Endodermal cell (in vitro differentiated cells): Measurements from ENCODE around the gene FAM78A. TPM values are rescaled to one million over a fixed set of nuclear protein-coding genes. Genes with fewer than 3 reads are reported as not detected.

Experiments used
- DNase-seq: peaks from one replicate; pipeline ENCODE4 v3.0.0-alpha.2; 2017
- H3K27ac ChIP-seq: 2 replicates; pipeline ENCODE4 v1.5.1; 2013; ENCODE audit warnings: mild to moderate bottlenecking, low read depth, low read length, moderate library complexity
- H3K27me3 ChIP-seq: 2 replicates; pipeline ENCODE4 v1.6.1; 2013; ENCODE audit warnings: mild to moderate bottlenecking, low read length, moderate library complexity; ENCODE audit not compliant: insufficient read depth, control insufficient read depth, poor library complexity, severe bottlenecking
- H3K36me3 ChIP-seq: 2 replicates; pipeline ENCODE4 v1.7.0; 2013; ENCODE audit warnings: mild to moderate bottlenecking, low read length, moderate library complexity; ENCODE audit not compliant: control insufficient read depth, insufficient read depth
- H3K4me1 ChIP-seq: one replicate; pipeline ENCODE4 v1.7.0; 2013; ENCODE audit warnings: low read length; ENCODE audit not compliant: control insufficient read depth, insufficient read depth
- H3K4me3 ChIP-seq: 2 replicates; pipeline ENCODE4 v1.5.1; 2013; ENCODE audit warnings: mild to moderate bottlenecking, low read length, moderate library complexity
- H3K9ac ChIP-seq: 2 replicates; pipeline ENCODE4 v1.6.1; 2013; ENCODE audit warnings: mild to moderate bottlenecking, low read length, moderate library complexity; ENCODE audit not compliant: poor library complexity, severe bottlenecking; ENCODE audit errors: extremely low read depth
- H3K9me3 ChIP-seq: 2 replicates; pipeline ENCODE4 v1.6.1; 2013; ENCODE audit warnings: mild to moderate bottlenecking, low read length, moderate library complexity; ENCODE audit not compliant: control insufficient read depth
- H3K27ac Mint-ChIP-seq: 2 replicates; pipeline ENCODE4 v1.8.0; 2020; ENCODE audit warnings: mixed read lengths
- H3K27me3 Mint-ChIP-seq: 2 replicates; pipeline ENCODE4 v1.8.0; 2021; ENCODE audit warnings: mild to moderate bottlenecking, mixed read lengths; ENCODE audit not compliant: insufficient read depth
- H3K36me3 Mint-ChIP-seq: 2 replicates; pipeline ENCODE4 v1.8.0; 2020; ENCODE audit warnings: low read depth, mixed read lengths
- H3K4me1 Mint-ChIP-seq: 2 replicates; pipeline ENCODE4 v1.8.0; 2020; ENCODE audit warnings: mixed read lengths
- H3K4me3 Mint-ChIP-seq: 2 replicates; pipeline ENCODE4 v1.8.0; 2020; ENCODE audit warnings: mild to moderate bottlenecking, moderate library complexity, mixed read lengths
- H3K9me3 Mint-ChIP-seq: 2 replicates; pipeline ENCODE4 v1.8.0; 2020; ENCODE audit warnings: mild to moderate bottlenecking, mixed read lengths
- CTCF ChIP-seq: fragments of 200-600 bp; sonication (generic); conservative IDR thresholded peaks from 2 replicates; pipeline ENCODE4 v1.5.0; 2021; ENCODE audit warnings: antibody characterized with exemption, mild to moderate bottlenecking
- WGBS, 2 experiments: methylation state at CpG; one replicate each; pipeline versions ENCODE4 v1.1.5 to v1.1.7; 2013; ENCODE audit warnings: missing lambda C conversion rate in 2 of 2, mixed read lengths in 1 of 2; ENCODE audit not compliant: insufficient coverage in 1 of 2, insufficient read length in 1 of 2; 5-methylcytosine and 5-hydroxymethylcytosine counted together
- total RNA-seq, 2 donors: library from RNA; stranded (reverse); fragmentation: NEBNext Ultra II Directional in 1 of 2; extraction: Animal tissue kit (Norgen Biotek cat#: 25700) in 1 of 2; gene quantifications; 2 replicates in 1 of 2; 3 replicates in 1 of 2; pipeline ENCODE4 v1.2.1, GENCODE V29; 2021

FAM78A gene
- total RNA-seq, 2 donors from 2014 or later: 5.5 to 5.6 TPM

DNA sequence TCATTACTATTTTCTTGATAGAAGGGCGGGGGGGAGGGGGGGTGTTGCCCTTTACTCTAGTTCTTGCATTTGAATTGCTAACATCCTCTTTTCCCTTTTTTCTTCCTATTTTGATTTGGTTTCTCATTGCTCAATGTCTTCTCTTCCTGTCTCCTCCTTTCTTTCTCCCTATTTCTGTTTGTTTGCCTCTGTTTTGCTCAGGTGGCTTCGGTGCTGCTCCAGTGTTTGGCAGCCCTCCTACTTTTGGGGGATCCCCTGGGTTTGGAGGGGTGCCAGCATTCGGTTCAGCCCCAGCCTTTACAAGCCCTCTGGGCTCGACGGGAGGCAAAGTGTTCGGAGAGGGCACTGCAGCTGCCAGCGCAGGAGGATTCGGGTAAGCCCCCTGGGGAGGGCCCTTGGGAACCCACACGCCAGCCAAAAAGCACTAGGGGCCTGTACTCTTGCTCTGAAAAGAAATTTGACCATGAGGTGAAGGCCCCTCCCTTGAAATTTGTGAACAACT lies 48.3 kb downstream of the FAM78A start:
- 89 to 95% methylated on average over 7 to 9 of the region's 9 CpGs for WGBS, 2 experiments
- Mint-ChIP-seq H3K36me3 (peaks cover 56% of the 10 kb centered on the region), H3K27ac (peak overlapping the region; percentile 79), H3K9me3 (no peaks in the 10 kb centered on the region), H3K4me3 (no peak overlapping the region), H3K27me3 (no peaks in the 10 kb centered on the region), H3K4me1 (peaks cover 18% of the 10 kb centered on the region)
- TF ChIP-seq CTCF: no peak
- Histone ChIP-seq H3K9ac (no peak overlapping the region), H3K27me3 (no peaks in the 10 kb centered on the region), H3K4me3 (no peak overlapping the region), H3K9me3 (no peaks in the 10 kb centered on the region), H3K36me3 (peaks cover 71% of the 10 kb centered on the region), H3K27ac (no peak overlapping the region), H3K4me1 (no peaks in the 10 kb centered on the region)
- no peak for DNase-seq

- H3K27ac Mint-ChIP-seq: peak overlapping the region; percentile 67
- H3K36me3 Mint-ChIP-seq: peaks cover 60% of the 10 kb centered on the region
- DNase-seq: no peak
- Histone ChIP-seq H3K9ac (no peak overlapping the region), H3K9me3 (no peaks in the 10 kb centered on the region), H3K27me3 (no peaks in the 10 kb centered on the region), H3K36me3 (peaks cover 73% of the 10 kb centered on the region), H3K4me3 (no peak overlapping the region), H3K27ac (no peak overlapping the region), H3K4me1 (no peaks in the 10 kb centered on the region)
- H3K4me3 Mint-ChIP-seq: no peak overlapping the region
- no peak for TF ChIP-seq CTCF
- no peaks in the 10 kb centered on the region for H3K9me3 Mint-ChIP-seq
- WGBS, 2 experiments: 88 to 90% methylated on average over 8 to 9 of the region's 9 CpGs
- H3K4me1 Mint-ChIP-seq: peaks cover 18% of the 10 kb centered on the region
- no peaks in the 10 kb centered on the region for H3K27me3 Mint-ChIP-seq
Observed at GRCh38 chr9:131227112-131227958, 49.0 kb downstream of the FAM78A start.

DNA sequence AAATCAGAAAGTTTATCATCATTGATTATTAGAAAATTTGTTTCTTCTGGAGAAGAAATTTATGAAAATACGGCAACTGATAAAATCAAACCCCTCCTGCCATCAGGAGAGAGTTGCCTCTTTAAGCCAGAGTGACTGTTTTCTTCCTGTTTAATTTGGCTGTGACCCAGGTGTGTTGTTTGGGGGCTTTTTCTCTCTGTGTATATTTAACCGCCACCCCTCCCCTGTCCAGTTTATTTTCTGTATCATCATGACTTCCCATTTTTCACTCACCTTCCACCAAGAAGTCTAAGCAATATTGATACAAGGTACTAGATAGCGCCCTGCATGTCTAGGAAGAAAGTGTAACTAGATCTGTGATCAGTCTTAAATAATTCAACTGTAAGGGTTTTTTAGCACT lies 50.1 kb downstream of the FAM78A start:
- no peak for TF ChIP-seq CTCF
- Histone ChIP-seq H3K36me3 (peaks cover 63% of the 10 kb centered on the region), H3K4me3 (no peak overlapping the region), H3K9ac (no peak overlapping the region), H3K27me3 (no peaks in the 10 kb centered on the region), H3K27ac (no peak overlapping the region), H3K9me3 (no peaks in the 10 kb centered on the region), H3K4me1 (no peaks in the 10 kb centered on the region)
- 95 to 100% methylated on average over 1 to 3 of the region's 3 CpGs for WGBS, 2 experiments
- Mint-ChIP-seq H3K36me3 (peaks cover 49% of the 10 kb centered on the region), H3K4me1 (peaks cover 19% of the 10 kb centered on the region), H3K4me3 (no peak overlapping the region), H3K27me3 (no peaks in the 10 kb centered on the region), H3K27ac (no peak overlapping the region), H3K9me3 (no peaks in the 10 kb centered on the region)
- DNase-seq: no peak
